WTC11 (cell line): ENCODE data around the gene CEP295NL. TPM values are rescaled to one million over a fixed set of nuclear protein-coding genes. Genes with fewer than 3 reads are reported as not detected.

Experiments
- ATAC-seq: fragments of 200-7000 bp; cut with Tn5 transposase; 2 replicates; pipeline ENCODE4 v1.10.0; 2021; ENCODE audit warnings: mild to moderate bottlenecking, moderate library complexity
- CTCF ChIA-PET: fragments of 300-600 bp; sonication (Branson Sonifier 250); formaldehyde crosslinking; loops from one replicate; lab custom pipeline; 2021; ENCODE audit warnings: antibody characterized with exemption; lab: Charles Lee
- POLR2A ChIA-PET: fragments of 350-600 bp; sonication (Branson Sonifier 250); formaldehyde crosslinking; loops from one replicate; lab custom pipeline; 2021; ENCODE audit warnings: antibody characterized with exemption; lab: Charles Lee
- DNase-seq: peaks from one replicate; pipeline ENCODE4 v3.0.0; 2021; ENCODE audit warnings: low spot score
- H3K27ac Mint-ChIP-seq: 2 replicates; pipeline ENCODE4 v1.8.0; 2021; ENCODE audit warnings: mixed read lengths
- H3K27me3 Mint-ChIP-seq: 2 replicates; pipeline ENCODE4 v1.8.0; 2021; ENCODE audit warnings: low read depth, mild to moderate bottlenecking, moderate library complexity, mixed read lengths
- H3K36me3 Mint-ChIP-seq: 2 replicates; pipeline ENCODE4 v1.8.0; 2021; ENCODE audit warnings: mixed read lengths
- H3K4me1 Mint-ChIP-seq: 2 replicates; pipeline ENCODE4 v1.8.0; 2022; ENCODE audit warnings: mixed read lengths
- H3K4me3 Mint-ChIP-seq: 2 replicates; pipeline ENCODE4 v1.8.0; 2021; ENCODE audit warnings: mild to moderate bottlenecking, moderate library complexity, mixed read lengths
- H3K9me3 Mint-ChIP-seq: 2 replicates; pipeline ENCODE4 v1.8.0; 2021; ENCODE audit warnings: mixed read lengths
- AFF4 ChIP-seq: sonication (generic); formaldehyde crosslinking; IDR thresholded peaks from 2 replicates; pipeline ENCODE4 v1.8.1; 2023; ENCODE audit warnings: mild to moderate bottlenecking, missing genetic modification reagents, borderline replicate concordance
- ERG ChIP-seq: fragments of 250-450 bp; sonication (Bioruptor Pico); IDR thresholded peaks from 2 replicates; pipeline ENCODE4 v1.8.0; 2021; ENCODE audit warnings: mild to moderate bottlenecking
- FOXJ3 ChIP-seq: sonication (generic); formaldehyde crosslinking; IDR thresholded peaks from 2 replicates; pipeline ENCODE4 v1.9.0; 2021; ENCODE audit warnings: missing genetic modification reagents, mild to moderate bottlenecking, borderline replicate concordance
- IRF2 ChIP-seq: sonication (generic); formaldehyde crosslinking; IDR thresholded peaks from 2 replicates; pipeline ENCODE4 v1.8.0; 2022; ENCODE audit warnings: low read depth, missing genetic modification reagents, borderline replicate concordance
- PRRX2 ChIP-seq: fragments of 250-450 bp; sonication (Bioruptor Pico); IDR thresholded peaks from 2 replicates; pipeline ENCODE4 v1.8.0; 2021; ENCODE audit warnings: mild to moderate bottlenecking
- SOX15 ChIP-seq: fragments of 250-450 bp; sonication (Bioruptor Pico); IDR thresholded peaks from 2 replicates; pipeline ENCODE4 v1.9.0; 2021; ENCODE audit warnings: mild to moderate bottlenecking
- STAT6 ChIP-seq: sonication (generic); formaldehyde crosslinking; conservative IDR thresholded peaks from 2 replicates; pipeline ENCODE4 v1.8.1; 2023; ENCODE audit warnings: mild to moderate bottlenecking, low read depth, missing genetic modification reagents, moderate library complexity
- ZMAT4 ChIP-seq: fragments of 250-450 bp; sonication (Bioruptor Pico); IDR thresholded peaks from 2 replicates; pipeline ENCODE4 v1.9.0; 2021; ENCODE audit warnings: mild to moderate bottlenecking
- ZNF263 ChIP-seq: sonication (generic); formaldehyde crosslinking; IDR thresholded peaks from 2 replicates; pipeline ENCODE4 v1.8.1; 2022; ENCODE audit warnings: low read depth, mild to moderate bottlenecking, moderate library complexity, missing genetic modification reagents
- ZNF423 ChIP-seq: fragments of 250-450 bp; sonication (Bioruptor Pico); IDR thresholded peaks from 2 replicates; pipeline ENCODE4 v2.1.2; 2022; ENCODE audit warnings: mild to moderate bottlenecking, moderate library complexity
- total RNA-seq: library from RNA; stranded (reverse); gene quantifications from 3 replicates; pipeline ENCODE4 v1.2.3, GENCODE V29; 2021
- TF ChIP-seq, protein P1 (sequence below): fragments of 200-600 bp; IDR thresholded peaks from 2 replicates; pipeline ENCODE4 v1.8.0; 2022; ENCODE audit warnings: antibody characterized with exemption
- TF ChIP-seq, protein P2 (sequence below): fragments of 250-450 bp; sonication (Bioruptor Pico); IDR thresholded peaks from 2 replicates; pipeline ENCODE4 v1.9.0; 2021; ENCODE audit warnings: mild to moderate bottlenecking, borderline replicate concordance

The CEP295NL gene
- total RNA-seq, 1 experiment from 2014 or later: 0.61 TPM

DNA sequence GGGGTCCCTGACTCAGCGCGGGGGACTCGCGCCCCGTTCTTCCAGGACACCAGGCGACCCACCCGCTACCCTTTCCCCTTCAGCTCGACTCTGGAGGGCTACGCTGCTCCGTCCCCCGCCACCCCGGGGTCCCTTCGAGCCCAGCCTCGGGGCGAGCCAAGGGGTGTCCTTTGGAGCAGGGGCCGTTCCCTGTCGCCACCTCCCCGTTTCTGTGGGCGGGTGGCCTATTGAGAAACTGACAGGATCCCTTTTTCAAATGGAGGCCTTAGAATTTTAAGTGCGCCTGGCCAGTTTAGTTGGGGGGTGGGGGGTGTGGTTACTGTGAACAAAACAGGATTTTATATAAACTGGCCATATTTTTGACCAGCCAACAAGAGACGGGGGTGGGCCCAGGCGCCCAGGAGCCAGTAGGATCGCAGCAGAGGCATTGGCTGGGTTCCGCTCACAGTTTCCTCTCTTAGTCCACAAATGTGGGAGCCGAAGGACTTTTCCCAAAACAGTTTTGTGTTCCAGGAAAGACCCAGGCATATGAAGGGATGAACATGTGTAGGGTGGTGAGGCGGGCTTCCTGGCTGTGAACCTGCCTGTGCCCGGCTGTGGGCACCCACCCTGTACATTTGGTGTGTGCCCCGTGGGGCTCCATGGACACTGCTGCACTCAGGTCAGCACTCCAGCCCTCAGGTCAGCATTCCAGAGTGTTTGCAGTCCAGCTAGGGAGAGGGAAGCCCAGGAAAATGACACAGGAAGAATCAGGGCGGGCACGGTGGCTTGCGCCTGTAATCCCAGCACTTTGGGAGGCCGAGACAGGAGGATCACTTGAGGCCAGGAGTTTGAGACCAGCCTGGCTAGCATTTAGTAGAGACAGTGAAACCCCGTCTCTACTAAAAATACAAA, 22.9 kb upstream of the CEP295NL start:
- Mint-ChIP-seq H3K4me3 (peak overlapping the region; percentile 60), H3K9me3 (no peaks in the 10 kb centered on the region), H3K36me3 (no peaks in the 10 kb centered on the region), H3K27me3 (peaks cover 3% of the 10 kb centered on the region), H3K27ac (no peak overlapping the region), H3K4me1 (peaks cover 20% of the 10 kb centered on the region)
- CTCF ChIA-PET: interaction anchor here (0.9 to 1.2 kb wide), 2 partner anchors 27 to 60 kb away, joined by 3 read pairs; no protein-coding TSS in a partner anchor
- no peak for DNase-seq
- peak; percentile 5 for ATAC-seq
- no peak for TF ChIP-seq ZMAT4 (CRISPR knock-in tag)
- TF ChIP-seq ZNF423: 0 out of 2 replicates have a peak, but pooled peaks have one; percentile 15
- POLR2A ChIA-PET: no interaction called here

DNA sequence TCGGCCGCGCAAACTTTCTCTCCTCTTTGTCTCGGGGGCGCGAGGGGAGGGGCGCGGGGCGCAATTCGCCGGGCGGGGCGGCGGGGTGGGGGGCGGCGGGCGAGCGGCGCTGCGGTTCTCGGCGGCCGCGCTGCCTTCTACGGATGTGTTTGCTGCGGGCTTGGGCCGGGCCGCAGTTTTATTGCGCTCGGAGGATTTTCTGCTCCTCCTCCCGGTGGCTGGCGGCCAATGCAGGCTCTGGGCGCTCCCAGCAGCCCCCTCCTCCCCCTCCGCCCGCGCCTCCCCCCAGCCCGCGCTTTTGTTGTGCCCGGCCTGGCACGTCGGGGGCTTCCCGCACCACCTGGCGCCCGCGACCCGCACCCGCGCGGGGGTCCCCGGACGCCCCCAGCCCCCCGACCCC, 22.2 kb upstream of the CEP295NL start, which contains the start of gene TIMP2:
Gene TIMP2, minus strand, starts transcription at position 154 of the 400 bp plus-strand sequence. CDS start 299 bp downstream, outside the sequence.
- peaks cover 24% of the 10 kb centered on the region for H3K4me1 Mint-ChIP-seq
- ChIA-PET POLR2A (no interaction called here), CTCF (interaction anchor here (0.9 to 1.3 kb wide), 2 partner anchors 59 to 73 kb away, joined by 3 read pairs; no protein-coding TSS in a partner anchor)
- H3K27me3 Mint-ChIP-seq: peaks cover 3% of the 10 kb centered on the region
- no peak within 1 kb of the TSS for H3K27ac Mint-ChIP-seq
- peak; percentile 82 for ATAC-seq
- no peaks in the 10 kb centered on the region for H3K36me3 Mint-ChIP-seq
- no peak for TF ChIP-seq FOXJ3 (CRISPR knock-in tag)
- TF ChIP-seq, all 79 proteins: peak for 0
- peak within 1 kb of the TSS; percentile 73 for H3K4me3 Mint-ChIP-seq
- peak; percentile 86 for DNase-seq
- H3K9me3 Mint-ChIP-seq: no peaks in the 10 kb centered on the region

DNA sequence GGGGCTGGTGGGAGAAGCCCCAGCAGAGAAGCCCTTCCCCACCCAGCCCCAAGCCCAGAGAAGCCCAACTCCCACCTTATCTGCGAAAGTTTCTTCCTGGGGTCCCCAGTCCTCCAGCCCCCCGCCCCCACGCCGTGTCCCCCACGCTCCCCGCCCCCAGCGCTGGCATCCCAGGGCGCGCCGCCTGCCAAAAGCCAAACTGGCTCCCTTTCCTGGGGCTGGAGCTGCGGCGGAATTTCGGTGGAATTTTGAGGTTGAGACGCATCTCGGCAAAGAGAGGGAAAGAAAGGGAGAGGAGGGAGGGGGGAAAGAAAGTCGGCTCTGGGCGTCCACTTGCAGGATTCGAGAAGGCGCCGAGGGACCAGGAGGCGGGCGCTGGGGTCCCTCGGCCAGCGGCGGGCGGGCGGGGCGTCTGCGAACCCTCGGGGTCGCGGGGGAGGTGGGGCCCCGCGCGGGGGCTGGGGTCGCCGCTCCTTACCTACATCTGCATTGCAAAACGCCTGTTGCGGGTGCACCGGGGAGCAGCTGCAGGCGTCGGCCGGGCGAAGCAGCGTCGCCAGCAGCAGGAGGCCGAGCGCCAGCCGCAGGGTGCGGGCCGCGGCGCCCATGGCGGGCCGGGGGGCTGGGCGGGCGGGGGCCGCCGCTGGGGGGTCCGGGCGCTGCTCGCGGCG, 21.6 kb upstream of the CEP295NL start:
- ChIA-PET POLR2A (no interaction called here), CTCF (interaction anchor here (0.6 to 1.5 kb wide), 4 partner anchors 18 to 72 kb away, joined by 3 to 8 read pairs (median 4); no protein-coding TSS in a partner anchor)
- peak overlapping the region; percentile 73 for H3K4me3 Mint-ChIP-seq
- H3K27me3 Mint-ChIP-seq: peaks cover 3% of the 10 kb centered on the region
- H3K27ac Mint-ChIP-seq: no peak overlapping the region
- ATAC-seq: peak; percentile 6
- no peaks in the 10 kb centered on the region for H3K36me3 Mint-ChIP-seq
- no peaks in the 10 kb centered on the region for H3K9me3 Mint-ChIP-seq
- peaks cover 28% of the 10 kb centered on the region for H3K4me1 Mint-ChIP-seq
- DNase-seq: peak; percentile 58
- TF ChIP-seq SOX15 (CRISPR knock-in tag) (no peak), ZNF263 (no peak), ERG (CRISPR knock-in tag) (no peak), STAT6 (CRISPR knock-in tag) (no peak), FOXJ3 (CRISPR knock-in tag) (no peak), AFF4 (CRISPR knock-in tag) (no peak), IRF2 (no peak), PRRX2 (no peak)
- TF ChIP-seq, protein P1, sequence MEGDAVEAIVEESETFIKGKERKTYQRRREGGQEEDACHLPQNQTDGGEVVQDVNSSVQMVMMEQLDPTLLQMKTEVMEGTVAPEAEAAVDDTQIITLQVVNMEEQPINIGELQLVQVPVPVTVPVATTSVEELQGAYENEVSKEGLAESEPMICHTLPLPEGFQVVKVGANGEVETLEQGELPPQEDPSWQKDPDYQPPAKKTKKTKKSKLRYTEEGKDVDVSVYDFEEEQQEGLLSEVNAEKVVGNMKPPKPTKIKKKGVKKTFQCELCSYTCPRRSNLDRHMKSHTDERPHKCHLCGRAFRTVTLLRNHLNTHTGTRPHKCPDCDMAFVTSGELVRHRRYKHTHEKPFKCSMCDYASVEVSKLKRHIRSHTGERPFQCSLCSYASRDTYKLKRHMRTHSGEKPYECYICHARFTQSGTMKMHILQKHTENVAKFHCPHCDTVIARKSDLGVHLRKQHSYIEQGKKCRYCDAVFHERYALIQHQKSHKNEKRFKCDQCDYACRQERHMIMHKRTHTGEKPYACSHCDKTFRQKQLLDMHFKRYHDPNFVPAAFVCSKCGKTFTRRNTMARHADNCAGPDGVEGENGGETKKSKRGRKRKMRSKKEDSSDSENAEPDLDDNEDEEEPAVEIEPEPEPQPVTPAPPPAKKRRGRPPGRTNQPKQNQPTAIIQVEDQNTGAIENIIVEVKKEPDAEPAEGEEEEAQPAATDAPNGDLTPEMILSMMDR: no peak
- TF ChIP-seq, protein P2, sequence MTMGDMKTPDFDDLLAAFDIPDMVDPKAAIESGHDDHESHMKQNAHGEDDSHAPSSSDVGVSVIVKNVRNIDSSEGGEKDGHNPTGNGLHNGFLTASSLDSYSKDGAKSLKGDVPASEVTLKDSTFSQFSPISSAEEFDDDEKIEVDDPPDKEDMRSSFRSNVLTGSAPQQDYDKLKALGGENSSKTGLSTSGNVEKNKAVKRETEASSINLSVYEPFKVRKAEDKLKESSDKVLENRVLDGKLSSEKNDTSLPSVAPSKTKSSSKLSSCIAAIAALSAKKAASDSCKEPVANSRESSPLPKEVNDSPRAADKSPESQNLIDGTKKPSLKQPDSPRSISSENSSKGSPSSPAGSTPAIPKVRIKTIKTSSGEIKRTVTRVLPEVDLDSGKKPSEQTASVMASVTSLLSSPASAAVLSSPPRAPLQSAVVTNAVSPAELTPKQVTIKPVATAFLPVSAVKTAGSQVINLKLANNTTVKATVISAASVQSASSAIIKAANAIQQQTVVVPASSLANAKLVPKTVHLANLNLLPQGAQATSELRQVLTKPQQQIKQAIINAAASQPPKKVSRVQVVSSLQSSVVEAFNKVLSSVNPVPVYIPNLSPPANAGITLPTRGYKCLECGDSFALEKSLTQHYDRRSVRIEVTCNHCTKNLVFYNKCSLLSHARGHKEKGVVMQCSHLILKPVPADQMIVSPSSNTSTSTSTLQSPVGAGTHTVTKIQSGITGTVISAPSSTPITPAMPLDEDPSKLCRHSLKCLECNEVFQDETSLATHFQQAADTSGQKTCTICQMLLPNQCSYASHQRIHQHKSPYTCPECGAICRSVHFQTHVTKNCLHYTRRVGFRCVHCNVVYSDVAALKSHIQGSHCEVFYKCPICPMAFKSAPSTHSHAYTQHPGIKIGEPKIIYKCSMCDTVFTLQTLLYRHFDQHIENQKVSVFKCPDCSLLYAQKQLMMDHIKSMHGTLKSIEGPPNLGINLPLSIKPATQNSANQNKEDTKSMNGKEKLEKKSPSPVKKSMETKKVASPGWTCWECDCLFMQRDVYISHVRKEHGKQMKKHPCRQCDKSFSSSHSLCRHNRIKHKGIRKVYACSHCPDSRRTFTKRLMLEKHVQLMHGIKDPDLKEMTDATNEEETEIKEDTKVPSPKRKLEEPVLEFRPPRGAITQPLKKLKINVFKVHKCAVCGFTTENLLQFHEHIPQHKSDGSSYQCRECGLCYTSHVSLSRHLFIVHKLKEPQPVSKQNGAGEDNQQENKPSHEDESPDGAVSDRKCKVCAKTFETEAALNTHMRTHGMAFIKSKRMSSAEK (CRISPR knock-in tag): no peak
